Liver (tissue), 9 donors: ENCODE data around the gene TNS3. TPM values are rescaled to one million over a fixed set of nuclear protein-coding genes. Genes with fewer than 3 reads are reported as not detected.

Experiments
- DNase-seq: peaks from one replicate; pipeline ENCODE4 v3.0.0-alpha.2; 2017; ENCODE audit warnings: low spot score
- H3K27ac ChIP-seq, 2 donors: one replicate each; pipeline ENCODE4 v1.7.0; 2013; ENCODE audit warnings: inconsistent platforms in 2 of 2, low read length in 2 of 2, control low read depth in 1 of 2, low read depth in 1 of 2, mild to moderate bottlenecking in 1 of 2
- H3K27me3 ChIP-seq, 4 donors: one replicate each; pipeline versions ENCODE4 v1.6.1 to v1.7.0; 2013; ENCODE audit warnings: low read length in 3 of 4, inconsistent platforms in 1 of 4, mild to moderate bottlenecking in 1 of 4, moderate library complexity in 1 of 4; ENCODE audit not compliant: control insufficient read depth in 4 of 4, insufficient read depth in 4 of 4
- H3K36me3 ChIP-seq, 4 donors: one replicate each; pipeline versions ENCODE4 v1.6.1 to v1.7.0; 2013; ENCODE audit warnings: low read length in 3 of 4, mild to moderate bottlenecking in 3 of 4, low read depth in 1 of 4, moderate library complexity in 1 of 4; ENCODE audit not compliant: control insufficient read depth in 4 of 4, insufficient read depth in 3 of 4
- H3K4me1 ChIP-seq, 4 donors: one replicate each; pipeline versions ENCODE4 v1.6.1 to v1.7.0; 2013; ENCODE audit warnings: low read length in 3 of 4, mild to moderate bottlenecking in 3 of 4, moderate library complexity in 1 of 4; ENCODE audit not compliant: control insufficient read depth in 4 of 4, insufficient read depth in 4 of 4
- H3K4me3 ChIP-seq, 3 donors: one replicate each; pipeline versions ENCODE4 v1.6.1 to v1.7.0; 2013; ENCODE audit warnings: low read length in 3 of 3, control low read depth in 1 of 3, low read depth in 1 of 3, mild to moderate bottlenecking in 1 of 3
- H3K9ac ChIP-seq, 2 donors: one replicate each; pipeline ENCODE4 v1.7.0; 2013; ENCODE audit warnings: low read length in 2 of 2, mild to moderate bottlenecking in 2 of 2, moderate library complexity in 2 of 2, control low read depth in 1 of 2, low read depth in 1 of 2
- H3K9me3 ChIP-seq, 4 donors: one replicate each; pipeline versions ENCODE4 v1.6.1 to v1.7.0; 2013; ENCODE audit warnings: low read length in 3 of 4; ENCODE audit not compliant: control insufficient read depth in 4 of 4
- ATF3 ChIP-seq: IDR thresholded peaks from 2 replicates; pipeline ENCODE4 v1.6.1; 2016; ENCODE audit warnings: antibody characterized with exemption
- CTCF ChIP-seq: fragments of 150-350 bp; IDR thresholded peaks from 2 replicates; pipeline ENCODE4 v1.5.1; 2017; ENCODE audit warnings: improper control_type of control experiment, low read depth, low read length; ENCODE audit not compliant: missing input control
- FOXA2 ChIP-seq: IDR thresholded peaks from 2 replicates; pipeline ENCODE4 v1.6.1; 2016; ENCODE audit warnings: antibody characterized with exemption
- GABPA ChIP-seq, 2 donors: IDR thresholded peaks in 1 of 2; conservative IDR thresholded peaks in 1 of 2; 2 replicates each; pipeline ENCODE4 v1.6.1; 2016; ENCODE audit warnings: antibody characterized with exemption in 2 of 2, mild to moderate bottlenecking in 1 of 2, moderate library complexity in 1 of 2
- HNF4A ChIP-seq, 2 donors: conservative IDR thresholded peaks; 2 replicates each; pipeline ENCODE4 v1.6.1; 2016; ENCODE audit warnings: antibody characterized with exemption in 2 of 2, mild to moderate bottlenecking in 2 of 2
- HNF4G ChIP-seq: IDR thresholded peaks from 2 replicates; pipeline ENCODE4 v1.6.1; 2016; ENCODE audit warnings: antibody characterized with exemption
- JUND ChIP-seq, 2 donors: IDR thresholded peaks; 2 replicates each; pipeline ENCODE4 v1.6.1; 2016; ENCODE audit warnings: antibody characterized with exemption in 2 of 2
- MAX ChIP-seq: IDR thresholded peaks from 2 replicates; pipeline ENCODE4 v1.6.1; 2016; ENCODE audit warnings: antibody characterized with exemption
- NR2F2 ChIP-seq: IDR thresholded peaks from 2 replicates; pipeline ENCODE4 v1.6.1; 2016; ENCODE audit warnings: antibody characterized with exemption
- RAD21 ChIP-seq, 2 donors: IDR thresholded peaks; 2 replicates each; pipeline ENCODE4 v1.6.1; 2016; ENCODE audit warnings: antibody characterized with exemption in 2 of 2, mild to moderate bottlenecking in 2 of 2
- REST ChIP-seq: IDR thresholded peaks from 2 replicates; pipeline ENCODE4 v1.6.1; 2016; ENCODE audit warnings: antibody characterized with exemption, mild to moderate bottlenecking
- RXRA ChIP-seq, 2 donors: IDR thresholded peaks; 2 replicates each; pipeline ENCODE4 v1.6.1; 2017 to 2018; ENCODE audit warnings: antibody characterized with exemption in 2 of 2, mild to moderate bottlenecking in 1 of 2
- SP1 ChIP-seq: IDR thresholded peaks from 2 replicates; pipeline ENCODE4 v1.6.1; 2018; ENCODE audit warnings: antibody characterized with exemption, mild to moderate bottlenecking
- TAF1 ChIP-seq: conservative IDR thresholded peaks from 2 replicates; pipeline ENCODE4 v1.6.1; 2016; ENCODE audit warnings: antibody characterized with exemption, mild to moderate bottlenecking
- YY1 ChIP-seq: IDR thresholded peaks from 2 replicates; pipeline ENCODE4 v1.6.1; 2016; ENCODE audit warnings: antibody characterized with exemption, mild to moderate bottlenecking
- ZBTB33 ChIP-seq: IDR thresholded peaks from 2 replicates; pipeline ENCODE4 v1.6.1; 2016; ENCODE audit warnings: antibody characterized with exemption
- WGBS: extraction: QIAGEN DNeasy Blood & Tissue Kit; methylation state at CpG from one replicate; pipeline ENCODE4 v1.1.7; 2013; 5-methylcytosine and 5-hydroxymethylcytosine counted together
- polyA plus RNA-seq, 2 donors: library from polyadenylated mRNA; stranded (reverse) in 1 of 2; unstranded in 1 of 2; fragments of 200-250 nt in 1 of 2; fragments of >200 nt in 1 of 2; fragmentation: Nextera tagmentation in 1 of 2; extraction: Ambion mirVana in 1 of 2; gene quantifications; one replicate each; pipeline versions ENCODE4 v1.2.1 to v1.2.3, GENCODE V29; 2013 to 2015
- total RNA-seq, 2 donors: library from RNA; depleted of rRNA; stranded (reverse); fragments of >200 nt; gene quantifications; one replicate each; pipeline ENCODE4 v1.2.3, GENCODE V29; 2014
- donor health status: healthy.
- donor health status: healthy.
- donor health status: healthy.
- donor health status: healthy.
- donor health status: healthy.

Gene TNS3
- total and polyA plus RNA-seq, 4 donors = 16.8 to 100 (median 29.5) TPM

GRCh38 chr7:47249361-47249760 lies 332.6 kb downstream of the TNS3 start:
- 90% methylated on average over 2 of the region's 2 CpGs for WGBS
- H3K9ac ChIP-seq = no peak overlapping the region

More at GRCh38 chr7:47249361-47249760, 332.6 kb downstream of the TNS3 start:
- Histone ChIP-seq H3K9me3 (no peaks in the 10 kb centered on the region), H3K4me3 (no peak overlapping the region), H3K27me3 (no peaks in the 10 kb centered on the region), H3K36me3 (no peaks in the 10 kb centered on the region), H3K4me1 (peaks cover 0 to 9% (median 6%) of the 10 kb centered on the region in 4 donors), H3K27ac (no peak overlapping the region)
- TF ChIP-seq JUND (IDR thresholded peaks at IDR 0.05) = no peak
- no peak for TF ChIP-seq FOXA2
- no peak for TF ChIP-seq ZBTB33
- no peak for TF ChIP-seq GABPA (IDR thresholded peaks at IDR 0.05 in 1 of 2, conservative IDR thresholded peaks at IDR 0.05 in 1 of 2)
- TF ChIP-seq SP1 = no peak
- TF ChIP-seq HNF4G = no peak
- no peak for TF ChIP-seq YY1
- TF ChIP-seq RAD21 (IDR thresholded peaks at IDR 0.05) = no peak
- TF ChIP-seq MAX = no peak
- TF ChIP-seq CTCF = no peak
- TF ChIP-seq HNF4A (conservative IDR thresholded peaks at IDR 0.05) = no peak
- no peak for TF ChIP-seq ATF3
- no peak for TF ChIP-seq NR2F2
- TF ChIP-seq TAF1 = no peak
- no peak for TF ChIP-seq RXRA (IDR thresholded peaks at IDR 0.05)
- no peak for TF ChIP-seq REST
- DNase-seq = no peak
